Measurements from ENCODE around the gene PTPRA. TPM values are rescaled to one million over a fixed set of nuclear protein-coding genes. Genes with fewer than 3 reads are reported as not detected.
"Not testable (repeated sequence)": the region's sequence is repeated elsewhere in the genome, so short reads cannot be mapped to it uniquely, and the experiment has no call there.

The PTPRA gene
- total RNA-seq, 1 donor from 2014 or later: 23.5 TPM

- no peak for DNase-seq
- no peak overlapping the region for H3K4me3 ChIP-seq
- no peaks in the 10 kb centered on the region for H3K4me1 ChIP-seq
- H3K9me3 ChIP-seq (replicated peaks): no peaks in the 10 kb centered on the region
- intact Hi-C loops (cut with micrococcal nuclease): no loop called here
- no peak overlapping the region for H3K27ac ChIP-seq (replicated peaks)
- no peaks in the 10 kb centered on the region for H3K27me3 ChIP-seq (ENCODE audit: low read depth)
- no peak for TF ChIP-seq CTCF (IDR thresholded peaks at IDR 0.05; ENCODE audit: borderline replicate concordance)
- H3K36me3 ChIP-seq: peaks cover 76% of the 10 kb centered on the region
These were observed 138.5 kb downstream of the PTPRA start for GRCh38 chr20:3011752-3012151.

- intact Hi-C loops (cut with micrococcal nuclease): no loop called here
- H3K27me3 ChIP-seq (ENCODE audit: low read depth): no peaks in the 10 kb centered on the region
- no peak overlapping the region for H3K4me3 ChIP-seq
- H3K36me3 ChIP-seq: peaks cover 65% of the 10 kb centered on the region
- DNase-seq: no peak
- no peaks in the 10 kb centered on the region for H3K9me3 ChIP-seq (replicated peaks)
- H3K4me1 ChIP-seq: no peaks in the 10 kb centered on the region
- no peak overlapping the region for H3K27ac ChIP-seq (replicated peaks)
- TF ChIP-seq CTCF (IDR thresholded peaks at IDR 0.05; ENCODE audit: borderline replicate concordance): no peak
These were observed 140.5 kb downstream of the PTPRA start for GRCh38 chr20:3013771-3014170.

- H3K4me1 ChIP-seq: no peaks in the 10 kb centered on the region
- H3K36me3 ChIP-seq: peaks cover 61% of the 10 kb centered on the region
- no peak for TF ChIP-seq CTCF (IDR thresholded peaks at IDR 0.05; ENCODE audit: borderline replicate concordance)
- no peak for DNase-seq
- no peaks in the 10 kb centered on the region for H3K9me3 ChIP-seq (replicated peaks)
- H3K4me3 ChIP-seq: no peak overlapping the region
- H3K27ac ChIP-seq (replicated peaks): no peak overlapping the region
- intact Hi-C loops (cut with micrococcal nuclease): no loop called here
- no peaks in the 10 kb centered on the region for H3K27me3 ChIP-seq (ENCODE audit: low read depth)
These were observed 140.9 kb downstream of the PTPRA start for GRCh38 chr20:3014179-3014578.

GRCh38 chr20:3014662-3015061, 141.4 kb downstream of the PTPRA start:
- no peaks in the 10 kb centered on the region for H3K27me3 ChIP-seq (ENCODE audit: low read depth)
- intact Hi-C loops (cut with micrococcal nuclease): no loop called here
- peaks cover 56% of the 10 kb centered on the region for H3K36me3 ChIP-seq
- TF ChIP-seq CTCF (IDR thresholded peaks at IDR 0.05; ENCODE audit: borderline replicate concordance): no peak
- H3K9me3 ChIP-seq (replicated peaks): no peaks in the 10 kb centered on the region
- H3K4me1 ChIP-seq: no peaks in the 10 kb centered on the region
- H3K4me3 ChIP-seq: no peak overlapping the region
- no peak overlapping the region for H3K27ac ChIP-seq (replicated peaks)
- no peak for DNase-seq

- DNase-seq; H3K27me3 ChIP-seq (ENCODE audit: low read depth); H3K27ac ChIP-seq (replicated peaks); intact Hi-C loops (cut with micrococcal nuclease); H3K9me3 ChIP-seq (replicated peaks); H3K4me1 ChIP-seq; H3K4me3 ChIP-seq: not testable (repeated sequence)
- peaks cover 51% of the 10 kb centered on the region for H3K36me3 ChIP-seq
These were observed 142.0 kb downstream of the PTPRA start for GRCh38 chr20:3015302-3015701.

- Histone ChIP-seq H3K27ac (replicated peaks) (no peak overlapping the region), H3K27me3 (ENCODE audit: low read depth) (no peaks in the 10 kb centered on the region), H3K36me3 (peaks cover 69% of the 10 kb centered on the region), H3K4me3 (no peak overlapping the region), H3K4me1 (no peaks in the 10 kb centered on the region), H3K9me3 (replicated peaks) (no peaks in the 10 kb centered on the region)
- no peak for DNase-seq
- intact Hi-C loops (cut with micrococcal nuclease): no loop called here
- no peak for TF ChIP-seq CTCF (IDR thresholded peaks at IDR 0.05; ENCODE audit: borderline replicate concordance)
These were observed 148.0 kb downstream of the PTPRA start for GRCh38 chr20:3021327-3021726.
